ENCODE results near the gene AQP10. TPM values are rescaled to one million over a fixed set of nuclear protein-coding genes. Genes with fewer than 3 reads are reported as not detected.

Gene AQP10
- total and polyA plus RNA-seq, 3 experiments from 2014 or later, result not detected

- Histone ChIP-seq H3K9me3 (ENCODE audit: low read length) (no peaks in the 10 kb centered on the region), H3K27me3 (ENCODE audit: insufficient read depth, low read length, poor library complexity, severe bottlenecking) (no peaks in the 10 kb centered on the region), H3K27ac (ENCODE audit: low read depth, low read length) (no peak overlapping the region), H3K4me3 (ENCODE audit: low read length) (peak overlapping the region; percentile 80), H3K36me3 (ENCODE audit: insufficient read depth, low read length) (peaks cover 30% of the 10 kb centered on the region), H3K4me1 (ENCODE audit: insufficient read depth, low read length) (peaks cover 63% of the 10 kb centered on the region)
- Mint-ChIP-seq H3K4me1 (peaks cover 64 to 80% (median 75%) of the 10 kb centered on the region in 3 donors), H3K36me3 (peaks cover 4 to 49% (median 12%) of the 10 kb centered on the region in 3 donors), H3K27ac (peak overlapping the region; percentile 58 to 96 (median 87)), H3K27me3 (no peaks in the 10 kb centered on the region), H3K9me3 (no peaks in the 10 kb centered on the region), H3K4me3 (peak overlapping the region; percentile 78 to 98 (median 87))
- POLR2A ChIA-PET, result interaction anchor here (1.2 to 6.4 kb wide), 4 partner anchors 7 to 109 kb away, joined by 3 to 56 read pairs (median 14); partner anchors contain the start of gene UBAP2L
- DNase-seq, result no peak
- CTCF ChIA-PET, result interaction anchor here (0.9 to 18.8 kb wide), 6 partner anchors 16 to 131 kb away, joined by 3 to 591 read pairs (median 4); partner anchors contain the start of gene HAX1
These were observed 8.2 kb downstream of the AQP10 start for GRCh38 chr1:154329152-154329521.

- H3K4me3 Mint-ChIP-seq, result peak overlapping the region; percentile 78 to 98 (median 87)
- no peaks in the 10 kb centered on the region for H3K9me3 Mint-ChIP-seq
- Histone ChIP-seq H3K4me1 (ENCODE audit: insufficient read depth, low read length) (peaks cover 62% of the 10 kb centered on the region), H3K36me3 (ENCODE audit: insufficient read depth, low read length) (peaks cover 35% of the 10 kb centered on the region), H3K27ac (ENCODE audit: low read depth, low read length) (no peak overlapping the region), H3K4me3 (ENCODE audit: low read length) (peak overlapping the region; percentile 80), H3K9me3 (ENCODE audit: low read length) (no peaks in the 10 kb centered on the region), H3K27me3 (ENCODE audit: insufficient read depth, low read length, poor library complexity, severe bottlenecking) (no peaks in the 10 kb centered on the region)
- H3K4me1 Mint-ChIP-seq, result peaks cover 64 to 80% (median 75%) of the 10 kb centered on the region in 3 donors
- H3K27ac Mint-ChIP-seq, result peak overlapping the region; percentile 58 to 96 (median 82)
- H3K27me3 Mint-ChIP-seq, result no peaks in the 10 kb centered on the region
- ChIA-PET POLR2A (interaction anchor here (1.2 to 6.4 kb wide), 4 partner anchors 6 to 109 kb away, joined by 3 to 56 read pairs (median 14); partner anchors contain the start of gene UBAP2L), CTCF (interaction anchor here (0.9 to 18.8 kb wide), 4 partner anchors 16 to 131 kb away, joined by 3 to 591 read pairs (median 4); partner anchors contain the start of gene HAX1)
- H3K36me3 Mint-ChIP-seq, result peaks cover 4 to 54% (median 14%) of the 10 kb centered on the region in 3 donors
- DNase-seq, result peak in 1 of 5 donors; percentile 56
These were observed 8.7 kb downstream of the AQP10 start for GRCh38 chr1:154329551-154330131.

GRCh38 chr1:154330669-154331068, 9.8 kb downstream of the AQP10 start:
- Histone ChIP-seq H3K4me1 (ENCODE audit: insufficient read depth, low read length) (peaks cover 72% of the 10 kb centered on the region), H3K27me3 (ENCODE audit: insufficient read depth, low read length, poor library complexity, severe bottlenecking) (no peaks in the 10 kb centered on the region), H3K27ac (ENCODE audit: low read depth, low read length) (no peak overlapping the region), H3K4me3 (ENCODE audit: low read length) (peak overlapping the region; percentile 80), H3K36me3 (ENCODE audit: insufficient read depth, low read length) (peaks cover 38% of the 10 kb centered on the region), H3K9me3 (ENCODE audit: low read length) (no peaks in the 10 kb centered on the region)
- Mint-ChIP-seq H3K27me3 (no peaks in the 10 kb centered on the region), H3K4me1 (peaks cover 71 to 85% (median 84%) of the 10 kb centered on the region in 3 donors), H3K27ac (peak overlapping the region; percentile 58 to 96 (median 82)), H3K9me3 (no peaks in the 10 kb centered on the region), H3K36me3 (peaks cover 4 to 57% (median 17%) of the 10 kb centered on the region in 3 donors), H3K4me3 (peak overlapping the region; percentile 45 to 98 (median 84))
- ChIA-PET POLR2A (no interaction called here), CTCF (interaction anchor here (1.0 to 18.8 kb wide), 2 partner anchors 15 to 73 kb away, joined by 3 to 591 read pairs; no protein-coding TSS in a partner anchor)
- no peak for DNase-seq

GRCh38 chr1:154334079-154335024, 13.5 kb downstream of the AQP10 start:
- Mint-ChIP-seq H3K27me3 (no peaks in the 10 kb centered on the region), H3K4me1 (peaks cover 73 to 87% (median 82%) of the 10 kb centered on the region in 3 donors), H3K27ac (peak overlapping the region; percentile 86 to 98 (median 91)), H3K4me3 (peak overlapping the region in 6 of 7 donors; percentile 50 to 84 (median 60)), H3K36me3 (peaks cover 18 to 77% (median 25%) of the 10 kb centered on the region in 3 donors), H3K9me3 (no peaks in the 10 kb centered on the region)
- Histone ChIP-seq H3K36me3 (ENCODE audit: insufficient read depth, low read length) (peaks cover 40% of the 10 kb centered on the region), H3K4me3 (ENCODE audit: low read length) (peak overlapping the region; percentile 34), H3K9me3 (ENCODE audit: low read length) (no peaks in the 10 kb centered on the region), H3K27me3 (ENCODE audit: insufficient read depth, low read length, poor library complexity, severe bottlenecking) (no peaks in the 10 kb centered on the region), H3K4me1 (ENCODE audit: insufficient read depth, low read length) (peaks cover 82% of the 10 kb centered on the region), H3K27ac (ENCODE audit: low read depth, low read length) (no peak overlapping the region)
- ChIA-PET CTCF (interaction anchor here (0.6 to 26.4 kb wide), 29 partner anchors 5 to 136 kb away, joined by 3 to 591 read pairs (median 4); partner anchors contain the start of genes AQP10, ATP8B2 and HAX1), POLR2A (interaction anchor here (0.5 to 5.4 kb wide), 13 partner anchors 7 to 344 kb away, joined by 3 to 56 read pairs (median 4); partner anchors contain the start of genes ATP8B2 and RPS27)
- DNase-seq, result no peak

- H3K9me3 ChIP-seq (ENCODE audit: low read length), result no peaks in the 10 kb centered on the region
- H3K9me3 Mint-ChIP-seq, result no peaks in the 10 kb centered on the region
- peak overlapping the region; percentile 49 to 84 (median 60) for H3K4me3 Mint-ChIP-seq
- DNase-seq, result peak; percentile 85 to 94 (median 86)
- peaks cover 18 to 81% (median 25%) of the 10 kb centered on the region in 3 donors for H3K36me3 Mint-ChIP-seq
- H3K27me3 ChIP-seq (ENCODE audit: insufficient read depth, low read length, poor library complexity, severe bottlenecking), result no peaks in the 10 kb centered on the region
- H3K36me3 ChIP-seq (ENCODE audit: insufficient read depth, low read length), result peaks cover 44% of the 10 kb centered on the region
- peaks cover 82% of the 10 kb centered on the region for H3K4me1 ChIP-seq (ENCODE audit: insufficient read depth, low read length)
- no peaks in the 10 kb centered on the region for H3K27me3 Mint-ChIP-seq
- ChIA-PET CTCF (interaction anchor here (0.6 to 26.4 kb wide), 31 partner anchors 6 to 292 kb away, joined by 3 to 591 read pairs (median 4); partner anchors contain the start of genes AQP10, ATP8B2 and HAX1), POLR2A (interaction anchor here (0.5 to 5.4 kb wide), 14 partner anchors 8 to 345 kb away, joined by 3 to 56 read pairs (median 4); partner anchors contain the start of genes ATP8B2 and RPS27)
- peak overlapping the region; percentile 86 to 98 (median 91) for H3K27ac Mint-ChIP-seq
- H3K4me3 ChIP-seq (ENCODE audit: low read length), result peak overlapping the region; percentile 38
- H3K4me1 Mint-ChIP-seq, result peaks cover 73 to 87% (median 82%) of the 10 kb centered on the region in 3 donors
- H3K27ac ChIP-seq (ENCODE audit: low read depth, low read length), result no peak overlapping the region
These were observed 14.3 kb downstream of the AQP10 start for GRCh38 chr1:154335025-154335714.

GRCh38 chr1:154337253-154337894, 16.5 kb downstream of the AQP10 start:
- H3K27ac Mint-ChIP-seq, result peak overlapping the region; percentile 84 to 96 (median 90)
- ChIA-PET CTCF (interaction anchor here (3.1 to 26.4 kb wide), 4 partner anchors 8 to 139 kb away, joined by 21 to 591 read pairs (median 314); partner anchors contain the start of genes AQP10, ATP8B2 and HAX1), POLR2A (interaction anchor here (0.7 to 5.4 kb wide), 4 partner anchors 10 to 770 kb away, joined by 3 to 56 read pairs (median 4); partner anchors contain the start of genes ATP8B2 and UBAP2L)
- H3K27me3 Mint-ChIP-seq, result no peaks in the 10 kb centered on the region
- H3K4me1 ChIP-seq (ENCODE audit: insufficient read depth, low read length), result peaks cover 82% of the 10 kb centered on the region
- H3K4me3 ChIP-seq (ENCODE audit: low read length), result peak overlapping the region; percentile 64
- H3K4me1 Mint-ChIP-seq, result peaks cover 75 to 87% (median 86%) of the 10 kb centered on the region in 3 donors
- peak overlapping the region; percentile 79 to 88 (median 86) for H3K4me3 Mint-ChIP-seq
- peaks cover 22 to 82% (median 28%) of the 10 kb centered on the region in 3 donors for H3K36me3 Mint-ChIP-seq
- H3K9me3 Mint-ChIP-seq, result no peaks in the 10 kb centered on the region
- H3K27me3 ChIP-seq (ENCODE audit: insufficient read depth, low read length, poor library complexity, severe bottlenecking), result no peaks in the 10 kb centered on the region
- no peaks in the 10 kb centered on the region for H3K9me3 ChIP-seq (ENCODE audit: low read length)
- peak in 1 of 5 donors; percentile 45 for DNase-seq
- H3K36me3 ChIP-seq (ENCODE audit: insufficient read depth, low read length), result peaks cover 43% of the 10 kb centered on the region
- peak overlapping the region; percentile 14 for H3K27ac ChIP-seq (ENCODE audit: low read depth, low read length)

Data from CD8-positive, alpha-beta memory T cell (primary cell).